HG02588 (cell line): ENCODE data around the gene ADGRD1.

Experiments
- ATAC-seq: cut with Tn5 transposase; IDR thresholded peaks from one replicate; pipeline ENCODE4 v1.9.1; 2021; ENCODE audit warnings: mild to moderate bottlenecking, moderate library complexity; ENCODE audit not compliant: unreplicated experiment

ADGRD1 gene

DNA sequence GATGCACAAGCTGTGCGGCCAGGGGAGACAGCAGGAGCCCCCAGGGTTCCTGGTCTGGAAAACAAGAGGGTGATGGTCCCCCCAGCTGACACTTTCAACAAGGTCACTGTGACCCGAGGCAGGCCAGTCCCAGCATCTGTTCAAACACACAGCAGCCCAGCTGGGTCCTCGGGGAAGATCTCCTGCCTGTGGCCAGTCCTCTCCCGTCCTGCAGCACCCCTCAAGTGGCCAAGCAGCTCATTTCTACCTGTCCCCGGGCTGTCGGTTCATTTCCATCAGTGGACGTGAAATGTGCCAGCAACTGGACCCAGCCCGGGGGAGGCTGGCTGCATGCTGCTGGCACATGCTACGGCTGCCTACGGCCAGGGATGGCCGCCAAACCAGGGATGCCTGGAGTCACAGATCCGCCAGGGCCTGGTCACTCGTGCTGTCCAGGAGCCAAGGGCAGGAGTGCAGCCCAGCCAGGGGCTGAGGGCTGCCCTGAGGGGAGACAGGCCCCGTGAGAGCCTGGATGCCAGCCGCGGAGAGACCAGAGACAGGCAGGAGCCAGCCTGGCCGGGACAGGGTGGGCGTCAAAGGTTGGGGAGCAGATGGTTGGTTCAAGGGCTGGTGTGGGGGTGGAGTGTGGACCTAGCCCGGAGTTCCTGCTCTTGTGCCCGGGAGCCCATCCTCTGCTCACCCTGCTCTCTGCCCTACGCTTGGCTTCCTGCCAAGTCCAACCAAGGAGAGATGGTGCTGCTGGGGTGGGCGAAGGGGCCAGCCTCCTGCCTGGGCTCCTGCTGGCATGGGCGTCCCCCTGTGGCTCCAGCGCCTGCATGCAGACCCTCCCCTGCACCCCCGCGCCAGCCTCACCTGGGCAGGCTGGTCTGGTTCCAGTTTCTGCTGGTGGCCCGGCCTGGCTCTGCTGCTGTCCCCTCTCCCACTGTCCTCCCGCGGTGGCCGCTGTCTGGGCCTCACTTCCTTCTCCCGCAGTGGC, 143.8 kb downstream of the ADGRD1 start:
- no peak for ATAC-seq

DNA sequence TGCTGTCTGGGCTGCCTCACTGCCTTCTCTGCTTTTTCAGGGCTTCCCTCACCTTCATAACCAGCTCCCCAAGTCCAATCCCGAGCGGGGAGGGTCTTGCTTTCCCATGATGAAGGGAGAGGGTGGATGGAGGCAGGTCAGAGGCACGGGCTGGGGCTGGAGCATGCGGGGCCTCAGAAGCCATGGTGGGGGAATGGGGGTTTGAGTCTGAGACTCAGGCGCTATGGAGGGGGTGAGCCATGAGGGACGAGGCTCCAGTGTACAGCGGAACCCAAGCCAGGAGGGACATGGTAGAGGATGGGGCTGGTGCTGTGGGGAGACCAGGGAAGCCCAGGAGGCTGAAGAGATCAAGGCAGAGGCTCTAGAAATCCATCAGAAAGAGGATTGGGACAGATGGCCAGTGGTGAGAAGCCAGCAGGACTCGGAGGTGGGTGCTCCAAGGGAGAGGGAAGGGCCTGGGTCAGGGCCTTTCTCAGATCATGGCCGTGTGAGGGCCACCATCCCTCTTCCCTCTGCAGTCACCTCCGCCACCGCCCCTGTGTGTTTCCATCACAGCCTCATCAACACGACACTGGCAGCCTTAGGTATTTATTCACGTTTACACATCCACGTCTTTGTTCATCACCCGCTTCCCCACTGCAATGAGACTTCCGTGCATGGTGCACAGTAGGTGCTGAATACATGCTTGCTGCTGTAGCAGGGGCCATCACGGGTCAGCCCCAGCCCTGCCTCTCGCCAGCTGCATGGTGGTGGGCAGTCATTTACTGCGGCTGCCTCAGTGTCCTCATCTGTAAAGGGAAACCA, 144.7 kb downstream of the ADGRD1 start:
- ATAC-seq: no peak

DNA sequence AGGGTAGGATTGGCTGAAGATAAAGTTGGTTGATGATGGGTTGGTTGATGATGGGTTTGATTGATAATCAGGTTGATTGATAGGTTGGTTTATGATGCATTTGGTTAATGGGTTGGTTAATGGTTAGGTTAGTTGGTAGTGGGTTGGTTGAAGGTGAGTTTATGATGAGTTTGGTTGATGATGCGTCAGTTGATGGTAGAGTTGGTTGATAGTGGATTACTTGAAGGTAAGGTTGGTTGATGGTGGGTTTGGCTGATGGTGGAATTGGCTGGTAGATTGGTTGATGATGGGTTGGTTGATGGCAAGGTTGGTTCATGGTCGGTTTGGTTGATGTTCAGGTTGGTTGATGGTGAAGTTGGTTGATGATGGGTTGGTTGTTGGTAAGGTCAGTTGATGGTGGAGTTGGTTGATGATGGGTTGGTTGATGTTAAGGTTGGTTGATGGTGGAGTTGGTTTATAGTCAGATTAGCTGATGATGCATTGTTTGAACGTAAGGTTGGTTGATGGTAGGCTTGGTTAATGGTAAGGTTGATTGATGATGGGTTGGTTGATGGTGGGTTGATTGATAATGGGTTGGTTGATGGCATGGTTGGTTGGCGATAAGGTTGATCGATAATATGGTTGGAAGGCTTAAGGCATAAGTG, 146.4 kb downstream of the ADGRD1 start:
- ATAC-seq: no peak

DNA sequence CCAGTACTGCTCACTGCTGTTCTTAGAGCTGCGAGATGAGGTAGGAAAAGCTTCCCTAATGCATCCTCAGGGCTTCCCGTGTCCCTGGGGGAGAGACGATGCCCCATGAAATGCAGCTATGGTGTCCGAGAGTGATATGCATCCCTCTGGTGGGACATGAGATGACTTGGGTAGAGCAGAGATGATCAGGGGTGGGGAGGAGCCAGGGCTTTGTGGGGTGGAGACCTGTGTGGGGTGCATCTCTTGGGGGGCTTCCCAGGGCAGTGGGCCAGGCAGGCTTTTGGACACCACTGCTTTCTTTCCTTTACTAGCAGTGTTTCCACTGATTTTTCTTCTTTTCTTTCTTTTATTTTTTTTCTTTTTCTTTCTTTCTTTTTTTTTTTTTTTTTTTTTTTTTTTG, 147.3 kb downstream of the ADGRD1 start:
- no peak for ATAC-seq

DNA sequence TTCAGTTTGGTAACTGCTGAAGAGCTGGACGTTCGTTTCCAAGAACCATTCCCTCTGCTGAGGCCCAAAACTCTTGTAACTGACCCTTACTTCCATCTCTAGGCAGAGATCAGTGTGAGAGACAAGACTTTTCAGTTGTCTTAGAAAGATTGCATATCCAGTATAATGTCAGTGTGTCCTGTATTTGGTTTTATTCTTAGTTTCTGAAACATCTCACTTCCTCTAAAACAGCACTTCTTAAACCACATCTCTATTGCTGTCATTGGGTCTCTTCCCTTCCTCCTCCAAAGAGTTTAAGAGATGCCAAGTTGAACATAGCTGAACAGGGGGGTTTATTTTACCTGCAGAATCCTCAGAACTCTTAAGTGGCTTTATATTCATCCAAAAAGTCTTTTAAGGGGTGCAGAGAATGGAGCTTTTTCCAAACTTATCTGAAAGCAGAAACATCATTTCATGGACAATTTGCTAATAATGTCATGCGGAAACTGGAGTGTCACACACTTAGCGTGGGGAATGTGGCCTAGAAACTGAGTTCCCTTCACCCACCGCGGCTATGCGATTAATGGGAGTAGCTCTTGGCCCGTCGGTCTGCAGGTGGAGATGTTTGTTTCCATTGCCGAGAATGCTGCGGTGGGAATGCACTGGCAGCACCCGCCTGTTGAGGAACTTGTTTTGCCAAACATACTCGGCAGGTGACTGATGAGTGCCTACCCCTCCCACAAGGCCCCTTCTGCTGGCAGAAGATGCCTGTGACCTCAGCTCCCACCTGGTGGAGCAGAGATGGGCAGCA, 148.2 kb downstream of the ADGRD1 start:
- peak; percentile 49 for ATAC-seq

DNA sequence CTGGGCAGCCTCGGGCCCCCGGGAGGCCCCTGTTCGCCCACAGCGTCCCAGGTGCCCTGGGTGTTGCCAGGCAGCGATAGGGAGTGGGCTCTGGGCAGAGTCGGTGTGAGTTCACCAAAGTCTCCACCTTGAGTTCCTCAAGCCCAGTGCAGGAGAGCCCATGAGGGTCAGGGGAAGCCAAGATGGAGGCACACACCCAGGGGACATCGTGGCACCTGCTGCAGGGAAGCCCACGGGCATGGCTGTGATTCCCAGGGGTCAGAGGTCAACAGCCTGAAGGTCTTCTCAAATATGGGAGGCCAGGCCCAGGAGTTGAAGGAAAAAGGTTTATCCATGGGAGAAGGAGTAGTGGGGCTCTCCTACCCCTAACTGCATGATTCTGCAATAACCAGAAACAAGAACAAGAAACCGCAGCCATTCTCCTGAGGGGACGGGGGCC, 148.8 kb downstream of the ADGRD1 start:
- no peak for ATAC-seq

DNA sequence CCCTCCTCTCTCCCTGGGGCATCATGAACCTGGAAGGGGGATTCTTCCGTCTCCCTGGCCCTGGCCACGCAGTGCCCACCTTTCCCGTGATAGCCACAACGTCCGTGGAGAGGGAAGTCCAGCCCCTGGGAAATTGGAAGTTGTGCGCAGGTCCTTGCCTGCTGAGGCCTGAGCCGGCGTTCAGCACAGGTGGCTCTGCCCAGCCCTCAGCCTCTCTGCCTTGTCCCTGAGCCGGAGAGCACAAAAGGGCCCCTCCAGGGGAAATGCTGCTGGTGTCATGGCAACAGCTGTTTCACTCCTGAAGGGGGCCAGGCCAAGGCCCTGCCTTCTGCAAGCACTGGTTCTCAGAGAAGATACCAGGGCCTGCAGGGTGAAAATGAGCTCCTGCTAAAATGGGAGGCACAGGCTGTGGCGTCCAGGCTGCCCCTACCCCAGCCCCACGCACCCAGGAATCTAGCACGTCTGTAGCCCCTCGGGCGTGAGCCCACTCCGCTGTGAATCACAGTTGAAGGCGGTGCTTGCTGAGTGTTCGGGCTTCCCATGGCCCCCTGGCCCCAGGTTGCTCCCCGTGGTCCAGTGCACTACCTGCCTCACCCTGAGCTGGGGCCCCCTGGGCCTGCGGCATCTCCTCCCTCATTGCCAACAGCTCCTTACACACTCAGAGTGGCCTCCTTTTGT, 149.4 kb downstream of the ADGRD1 start:
- ATAC-seq: no peak

DNA sequence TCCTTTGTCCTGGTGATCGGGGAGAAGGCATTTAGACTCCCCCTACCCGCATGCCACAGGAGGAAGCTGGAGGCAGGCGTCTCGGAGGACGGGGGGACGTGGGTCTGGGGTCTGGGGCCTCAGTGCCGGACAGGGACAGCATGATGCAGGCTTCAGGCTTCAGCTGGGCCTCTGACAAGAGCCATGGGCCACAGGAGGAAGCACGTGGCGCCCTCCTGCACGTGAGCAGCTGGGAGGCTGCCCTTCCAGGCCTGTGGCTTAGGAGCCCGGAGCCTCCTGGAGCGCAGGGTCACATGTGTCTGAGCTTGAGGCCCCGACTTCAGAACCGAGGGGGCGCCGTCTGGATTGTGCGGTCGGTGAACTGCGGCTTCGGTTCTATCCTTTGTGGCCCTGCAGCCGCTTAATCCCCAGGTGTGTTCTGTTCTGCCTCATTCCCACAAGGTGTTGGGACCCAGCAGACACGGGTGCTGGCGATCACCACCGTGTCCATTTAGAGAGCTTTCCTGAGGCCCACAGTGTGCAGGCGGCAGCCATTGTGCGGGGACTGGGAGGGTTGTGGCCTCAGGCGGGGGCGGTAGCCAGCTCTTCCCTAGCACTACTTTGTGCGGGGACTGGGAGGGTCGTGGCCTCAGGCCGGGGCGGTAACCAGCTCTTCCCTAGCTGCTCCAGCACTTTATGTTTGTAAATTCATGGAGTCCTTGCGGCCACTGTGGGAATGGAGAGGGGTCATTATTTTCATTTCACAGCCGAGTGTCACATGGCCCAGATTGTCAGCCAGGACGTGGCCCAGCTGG, 150.2 kb downstream of the ADGRD1 start:
- ATAC-seq: no peak

DNA sequence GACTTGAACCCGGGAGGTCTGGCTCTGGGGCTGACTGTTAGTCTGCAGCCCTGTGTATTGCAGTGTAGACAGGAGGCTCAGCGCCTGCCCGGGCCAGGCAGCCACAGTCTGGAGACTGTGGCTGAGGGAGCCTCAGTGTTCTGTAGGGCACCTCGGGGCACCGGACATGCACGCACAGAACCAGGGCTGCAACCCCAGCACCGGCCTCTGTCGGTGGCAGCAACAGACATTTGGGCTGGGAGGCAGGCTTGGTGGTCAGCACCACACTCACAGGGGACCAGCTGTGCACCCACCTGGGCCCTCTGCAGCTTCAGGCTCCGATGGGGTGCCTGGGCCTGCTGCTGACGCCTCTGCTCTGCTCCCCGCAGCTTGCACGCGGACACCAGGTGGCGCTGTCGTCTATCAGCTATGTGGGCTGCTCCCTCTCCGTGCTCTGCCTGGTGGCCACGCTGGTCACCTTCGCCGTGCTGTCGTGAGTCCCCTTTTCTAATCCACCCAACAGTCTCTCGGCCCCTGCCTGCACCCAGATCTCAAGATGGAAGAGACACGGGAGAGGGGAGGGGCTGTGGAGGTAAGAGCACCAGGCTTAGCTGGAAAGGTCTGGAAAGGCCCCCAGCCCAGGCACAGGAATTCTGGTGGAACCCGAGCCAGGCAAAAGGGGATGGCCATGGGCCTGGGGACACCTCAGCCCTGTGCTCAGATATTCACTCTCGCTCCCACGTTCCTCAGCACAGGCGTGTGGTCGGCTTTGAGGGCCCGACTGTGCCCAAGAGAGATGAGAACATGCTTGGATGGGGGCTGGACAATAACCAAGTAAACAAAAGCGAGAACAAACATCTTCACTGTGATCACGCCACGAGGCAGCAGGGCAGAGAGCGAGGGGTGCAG, 151.0 kb downstream of the ADGRD1 start:
- peak; percentile 60 for ATAC-seq

DNA sequence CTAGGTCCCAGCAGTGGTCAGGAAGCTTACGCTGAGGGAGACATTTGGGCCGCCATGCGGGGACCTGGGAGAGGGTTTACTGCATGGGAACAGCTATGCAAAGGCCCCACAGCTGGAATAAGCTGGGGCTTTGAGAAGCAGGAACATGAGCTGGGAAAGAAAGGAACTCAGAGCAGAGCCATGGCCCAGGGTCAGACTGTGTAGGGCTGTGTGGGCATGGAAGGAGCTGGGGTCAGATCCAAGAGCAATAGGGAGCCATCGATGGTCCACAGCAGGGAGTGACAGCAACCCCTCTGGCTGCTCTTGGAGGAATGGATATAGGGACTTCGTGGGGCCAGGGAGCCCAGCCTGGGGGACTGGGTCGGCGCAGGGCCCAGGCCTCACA, 151.6 kb downstream of the ADGRD1 start:
- no peak for ATAC-seq

DNA sequence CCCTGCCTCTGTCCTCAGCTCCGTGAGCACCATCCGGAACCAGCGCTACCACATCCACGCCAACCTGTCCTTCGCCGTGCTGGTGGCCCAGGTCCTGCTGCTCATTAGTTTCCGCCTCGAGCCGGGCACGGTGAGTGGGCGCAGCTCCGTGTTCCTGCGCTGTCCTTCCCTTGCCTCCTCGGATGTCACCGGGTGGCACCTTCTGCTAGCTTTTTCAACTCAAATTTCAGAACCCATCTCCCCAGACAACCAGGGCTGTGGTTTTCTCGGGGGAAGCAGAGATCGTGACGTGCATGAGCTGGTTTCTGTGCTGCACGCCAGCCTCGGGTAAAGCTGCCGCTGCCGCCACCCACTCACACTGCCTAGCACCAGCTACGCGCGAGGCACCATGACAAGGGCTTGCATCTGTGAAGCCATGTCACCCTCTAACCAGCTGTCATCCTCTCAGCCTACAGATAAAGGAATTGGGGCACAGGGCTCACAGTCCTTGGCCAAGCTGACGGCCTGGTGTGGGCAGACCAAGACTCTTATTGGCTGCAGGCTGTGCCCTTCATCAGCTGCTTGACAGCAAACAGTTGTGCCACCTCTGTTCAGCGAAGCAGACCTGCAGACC, 152.1 kb downstream of the ADGRD1 start:
- ATAC-seq: peak; percentile 44

DNA sequence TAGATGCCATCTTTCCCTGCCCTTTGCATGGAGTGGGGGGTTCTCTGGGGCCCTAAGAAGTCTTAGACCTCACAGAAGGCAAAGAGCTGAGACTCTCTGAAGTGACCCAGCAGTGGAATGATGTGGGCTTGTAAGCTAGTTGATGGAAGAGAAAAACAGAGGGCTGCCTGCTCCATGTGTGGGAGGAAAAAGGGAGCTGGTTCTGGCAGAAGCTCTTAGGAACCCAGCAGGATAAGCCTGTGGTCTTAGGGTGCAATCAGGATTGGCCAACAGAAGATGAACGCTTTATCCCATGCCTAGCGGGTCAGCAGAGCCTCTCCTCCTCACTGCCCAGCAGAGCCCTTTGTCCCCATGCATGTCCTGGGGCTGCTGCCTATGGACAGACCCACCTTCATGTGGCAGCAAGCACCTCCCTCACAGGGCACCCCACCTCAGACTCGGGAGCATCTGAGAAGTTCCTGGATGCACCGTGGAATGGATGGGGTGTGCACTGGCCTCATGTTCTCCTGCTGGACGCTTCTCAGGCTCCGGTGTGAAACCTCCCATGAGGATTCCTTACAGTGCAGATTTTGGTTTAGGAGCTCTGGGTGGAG, 152.7 kb downstream of the ADGRD1 start:
- no peak for ATAC-seq

DNA sequence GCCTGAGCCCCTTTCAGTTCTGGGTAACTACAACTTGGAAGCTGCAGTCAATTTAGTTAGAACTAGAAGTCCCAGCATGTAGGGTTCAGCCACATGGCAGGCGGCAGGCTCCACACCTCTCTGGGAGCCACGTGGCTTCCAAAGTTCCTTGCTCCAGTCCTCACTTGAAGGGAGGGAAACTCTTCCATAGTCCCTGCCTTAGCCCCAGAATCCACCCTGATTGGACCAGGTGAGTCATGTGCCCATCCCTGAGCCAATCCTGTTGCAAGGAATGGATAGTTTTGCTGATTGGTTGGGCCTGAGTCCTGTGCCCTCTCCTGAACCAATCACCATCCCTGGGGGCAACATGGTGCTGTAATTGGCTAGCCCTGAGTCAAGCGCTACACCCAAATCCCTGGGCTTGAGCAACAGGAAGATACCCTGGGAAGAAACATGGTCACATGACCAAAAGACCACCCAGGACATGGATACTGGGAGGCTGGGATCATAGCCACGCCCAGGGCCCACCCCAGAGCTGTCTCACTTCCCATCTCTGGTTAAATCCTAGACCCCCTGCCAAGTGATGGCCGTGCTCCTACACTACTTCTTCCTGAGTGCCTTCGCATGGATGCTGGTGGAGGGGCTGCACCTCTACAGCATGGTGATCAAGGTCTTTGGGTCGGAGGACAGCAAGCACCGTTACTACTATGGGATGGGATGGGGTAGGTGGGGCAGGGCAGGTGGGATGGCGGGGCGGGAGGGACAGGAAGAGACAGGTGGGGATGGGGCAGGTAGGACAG, 154.7 kb downstream of the ADGRD1 start:
- no peak for ATAC-seq

DNA sequence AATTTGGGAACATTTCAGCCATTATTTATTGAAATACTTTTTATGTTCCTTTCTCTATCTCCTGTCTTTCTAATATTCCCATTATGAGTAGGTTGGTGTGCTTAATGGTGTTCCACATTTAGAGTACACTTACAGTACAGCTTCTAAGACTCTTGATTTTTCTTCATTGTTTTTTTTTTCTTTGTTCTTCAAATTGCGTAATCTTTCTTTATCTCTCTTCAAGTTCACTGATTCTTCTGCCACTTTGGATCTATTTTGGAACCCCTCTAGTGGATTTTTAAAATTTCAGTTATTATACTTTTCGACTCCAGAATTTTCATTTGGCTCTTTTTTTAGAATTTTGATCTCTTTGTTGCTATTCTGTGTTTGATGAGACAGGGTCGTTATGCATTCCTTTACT, 157.7 kb downstream of the ADGRD1 start:
- no peak for ATAC-seq

DNA sequence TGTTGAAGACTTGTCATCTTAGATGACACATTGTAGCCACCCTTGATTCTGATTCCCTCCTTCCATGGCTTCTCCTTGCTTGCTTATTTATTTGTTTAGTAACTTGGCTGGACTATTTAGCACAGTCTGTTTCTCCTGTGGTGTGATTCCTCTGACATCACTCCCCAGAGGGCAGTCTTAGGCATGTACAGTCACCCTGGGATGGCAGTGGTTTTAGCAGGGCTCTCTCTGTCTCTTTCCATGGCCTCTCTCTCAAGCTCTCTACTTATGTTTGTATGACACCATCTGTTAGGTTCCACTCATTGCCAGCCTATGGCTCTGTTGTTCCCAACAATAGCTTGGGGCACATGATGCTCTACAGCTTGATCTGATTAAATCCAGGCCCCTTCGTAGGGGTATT, 158.3 kb downstream of the ADGRD1 start:
- ATAC-seq: no peak

DNA sequence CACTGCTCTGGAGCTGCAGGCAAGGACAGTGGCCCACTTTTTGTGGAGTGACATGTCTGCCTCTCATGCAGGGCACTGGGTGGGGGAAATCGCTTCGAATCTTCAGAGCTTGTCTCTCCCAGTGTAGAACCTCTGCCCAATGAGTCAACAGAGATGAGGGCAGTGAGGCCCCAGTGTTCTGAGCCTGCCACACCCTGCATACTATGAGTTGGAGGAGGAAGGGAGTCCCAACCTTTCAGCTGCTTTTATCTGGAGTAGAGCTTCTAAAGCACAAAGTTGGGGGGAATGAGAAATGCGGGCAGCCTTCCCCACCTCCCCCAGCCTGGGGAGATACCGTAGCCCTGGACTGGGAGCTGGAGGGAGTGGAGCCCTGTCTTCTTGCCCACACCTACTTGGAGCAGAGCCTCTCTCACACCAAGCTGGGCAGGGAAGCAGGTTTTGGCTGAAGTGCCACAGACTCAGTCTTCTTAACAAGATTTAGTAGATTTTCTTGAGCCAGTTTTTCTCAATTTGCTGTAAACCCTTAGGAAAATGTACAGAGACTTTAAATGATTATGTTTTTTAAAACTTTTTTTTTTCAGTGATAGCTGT, 159.1 kb downstream of the ADGRD1 start:
- ATAC-seq: no peak
